Activated naive CD8-positive, alpha-beta T cell (primary cell): Measurements from ENCODE around the gene ADD1.

Source experiments
- H3K27ac Mint-ChIP-seq: one replicate; pipeline ENCODE4 v1.8.0; 2021; ENCODE audit warnings: mixed read lengths
- H3K27me3 Mint-ChIP-seq: one replicate; pipeline ENCODE4 v1.8.0; 2021; ENCODE audit warnings: mixed read lengths
- H3K36me3 Mint-ChIP-seq: one replicate; pipeline ENCODE4 v1.8.0; 2021; ENCODE audit warnings: mixed read lengths
- H3K4me1 Mint-ChIP-seq: one replicate; pipeline ENCODE4 v1.8.0; 2021; ENCODE audit warnings: low read depth, mixed read lengths
- H3K4me3 Mint-ChIP-seq: one replicate; pipeline ENCODE4 v1.8.0; 2021; ENCODE audit warnings: mild to moderate bottlenecking, mixed read lengths
- H3K9me3 Mint-ChIP-seq: one replicate; pipeline ENCODE4 v1.8.0; 2021; ENCODE audit warnings: low read depth, mixed read lengths

Gene ADD1, protein sequence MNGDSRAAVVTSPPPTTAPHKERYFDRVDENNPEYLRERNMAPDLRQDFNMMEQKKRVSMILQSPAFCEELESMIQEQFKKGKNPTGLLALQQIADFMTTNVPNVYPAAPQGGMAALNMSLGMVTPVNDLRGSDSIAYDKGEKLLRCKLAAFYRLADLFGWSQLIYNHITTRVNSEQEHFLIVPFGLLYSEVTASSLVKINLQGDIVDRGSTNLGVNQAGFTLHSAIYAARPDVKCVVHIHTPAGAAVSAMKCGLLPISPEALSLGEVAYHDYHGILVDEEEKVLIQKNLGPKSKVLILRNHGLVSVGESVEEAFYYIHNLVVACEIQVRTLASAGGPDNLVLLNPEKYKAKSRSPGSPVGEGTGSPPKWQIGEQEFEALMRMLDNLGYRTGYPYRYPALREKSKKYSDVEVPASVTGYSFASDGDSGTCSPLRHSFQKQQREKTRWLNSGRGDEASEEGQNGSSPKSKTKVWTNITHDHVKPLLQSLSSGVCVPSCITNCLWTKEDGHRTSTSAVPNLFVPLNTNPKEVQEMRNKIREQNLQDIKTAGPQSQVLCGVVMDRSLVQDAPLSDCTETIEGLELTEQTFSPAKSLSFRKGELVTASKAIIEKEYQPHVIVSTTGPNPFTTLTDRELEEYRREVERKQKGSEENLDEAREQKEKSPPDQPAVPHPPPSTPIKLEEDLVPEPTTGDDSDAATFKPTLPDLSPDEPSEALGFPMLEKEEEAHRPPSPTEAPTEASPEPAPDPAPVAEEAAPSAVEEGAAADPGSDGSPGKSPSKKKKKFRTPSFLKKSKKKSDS

DNA sequence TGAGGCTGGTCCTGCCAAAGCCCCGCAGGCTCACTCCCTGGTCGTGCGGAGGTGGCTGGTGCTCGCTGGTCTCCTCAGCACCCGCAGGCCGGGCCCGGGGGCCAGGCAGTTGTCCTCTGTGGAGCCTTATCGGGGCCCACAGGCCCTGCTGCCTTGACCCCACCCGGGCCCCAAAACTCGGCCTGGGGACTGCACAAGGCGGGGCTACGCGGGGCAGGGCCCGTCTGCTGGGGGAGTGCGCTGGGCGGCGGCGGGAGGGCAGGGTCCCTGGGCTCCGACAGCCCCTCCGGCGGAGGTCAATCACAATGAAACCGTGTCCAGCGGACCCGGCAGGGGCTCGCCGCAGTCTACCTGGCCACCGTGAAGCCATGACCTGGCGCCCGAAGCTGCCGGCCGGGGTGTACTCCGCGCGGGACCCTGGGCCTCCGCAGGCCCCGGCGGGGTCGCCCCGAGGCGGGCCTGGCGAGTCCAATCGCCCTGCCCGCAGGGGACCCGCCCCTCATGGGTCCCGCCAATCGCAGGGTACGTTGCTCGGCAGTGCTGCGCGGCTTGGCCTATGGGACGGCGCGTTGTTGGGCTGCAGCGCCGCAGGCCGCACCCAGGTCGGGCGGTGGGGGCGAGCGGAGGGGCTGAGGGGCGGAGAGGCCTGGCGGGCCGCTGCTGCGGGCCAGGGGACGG, at the start of gene ADD1:
Gene ADD1, plus strand, starts transcription at position 582 of the 678 bp plus-strand sequence. CDS start 32,072 bp downstream, outside the sequence.
- Mint-ChIP-seq H3K4me1 (peaks cover 59% of the 10 kb centered on the region), H3K4me3 (peak within 1 kb of the TSS; percentile 89), H3K27ac (peak within 1 kb of the TSS; percentile 87), H3K36me3 (no peaks in the 10 kb centered on the region), H3K9me3 (no peaks in the 10 kb centered on the region), H3K27me3 (no peaks in the 10 kb centered on the region)

DNA sequence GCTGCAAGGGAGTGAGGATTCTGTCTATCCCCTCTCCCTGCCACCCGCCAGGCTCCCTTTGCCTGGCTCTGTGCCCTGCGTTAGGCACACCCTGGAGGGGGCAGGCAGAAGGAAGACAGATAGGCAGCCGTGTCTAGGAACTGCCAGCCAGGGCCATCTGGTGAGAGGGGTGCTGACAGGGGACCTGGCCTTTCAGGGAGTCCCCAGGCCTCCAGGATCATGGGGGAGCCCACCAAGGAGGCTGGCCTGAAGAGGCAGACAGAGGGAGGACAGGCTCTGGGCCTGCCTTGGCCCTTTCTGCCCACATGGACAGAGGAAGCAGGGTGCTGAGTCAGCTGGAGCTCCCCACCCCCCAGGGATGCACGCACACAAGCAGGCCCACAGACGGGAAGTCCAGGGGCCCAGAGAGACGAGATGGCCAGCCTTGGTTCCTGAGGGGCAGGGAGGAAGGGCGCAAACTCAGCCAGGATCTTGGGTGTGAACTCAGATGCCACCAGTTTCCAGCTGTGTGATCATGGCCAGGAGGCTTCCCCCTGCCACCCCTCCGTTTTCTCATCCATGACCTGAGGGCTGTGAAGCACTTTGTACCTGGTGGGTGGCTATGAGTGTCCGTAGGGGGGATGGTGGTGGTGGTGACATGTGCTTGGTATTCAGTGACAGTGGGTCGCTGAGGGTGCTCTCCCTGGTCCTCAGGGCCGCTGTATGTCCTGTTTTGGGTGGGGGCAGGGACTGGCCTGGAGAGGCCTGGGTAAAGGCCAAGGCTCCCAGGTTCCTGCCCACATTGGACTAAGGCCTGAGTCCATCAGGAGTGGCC, 49.0 kb upstream of the ADD1 start:
- H3K9me3 Mint-ChIP-seq, result no peaks in the 10 kb centered on the region
- H3K4me1 Mint-ChIP-seq, result peaks cover 44% of the 10 kb centered on the region
- H3K27ac Mint-ChIP-seq, result no peak overlapping the region
- no peaks in the 10 kb centered on the region for H3K36me3 Mint-ChIP-seq
- peak overlapping the region; percentile 88 for H3K4me3 Mint-ChIP-seq
- no peaks in the 10 kb centered on the region for H3K27me3 Mint-ChIP-seq

DNA sequence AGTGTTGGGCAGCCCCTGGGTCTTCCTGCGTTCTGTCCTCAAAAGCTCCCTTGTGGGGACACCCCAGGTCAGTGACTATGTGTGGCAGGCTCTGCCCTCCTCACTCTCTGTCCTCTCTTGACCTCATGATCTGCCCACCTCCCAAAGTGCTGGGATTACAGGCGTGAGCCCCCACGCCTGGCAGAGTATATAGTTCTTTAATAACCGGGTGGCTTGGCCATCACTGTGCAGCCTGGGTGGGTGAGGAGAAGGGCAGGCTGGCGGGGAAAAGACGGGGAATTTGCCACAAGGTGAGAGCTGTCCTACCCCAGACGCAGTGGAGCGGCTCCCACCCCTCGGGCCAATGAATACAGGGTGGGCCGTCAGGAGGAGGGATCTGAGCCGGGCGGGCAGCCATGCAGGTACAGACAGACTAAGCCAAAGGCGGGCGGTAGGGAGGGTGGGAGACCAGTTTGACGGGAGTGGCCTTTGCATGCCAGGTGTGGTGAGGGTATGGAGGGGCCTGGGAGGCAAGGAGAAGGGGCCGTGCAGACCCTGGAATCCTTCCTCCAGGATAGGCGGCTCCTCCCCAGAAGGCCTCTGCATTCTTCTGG, 48.2 kb upstream of the ADD1 start:
- no peak overlapping the region for H3K4me3 Mint-ChIP-seq

DNA sequence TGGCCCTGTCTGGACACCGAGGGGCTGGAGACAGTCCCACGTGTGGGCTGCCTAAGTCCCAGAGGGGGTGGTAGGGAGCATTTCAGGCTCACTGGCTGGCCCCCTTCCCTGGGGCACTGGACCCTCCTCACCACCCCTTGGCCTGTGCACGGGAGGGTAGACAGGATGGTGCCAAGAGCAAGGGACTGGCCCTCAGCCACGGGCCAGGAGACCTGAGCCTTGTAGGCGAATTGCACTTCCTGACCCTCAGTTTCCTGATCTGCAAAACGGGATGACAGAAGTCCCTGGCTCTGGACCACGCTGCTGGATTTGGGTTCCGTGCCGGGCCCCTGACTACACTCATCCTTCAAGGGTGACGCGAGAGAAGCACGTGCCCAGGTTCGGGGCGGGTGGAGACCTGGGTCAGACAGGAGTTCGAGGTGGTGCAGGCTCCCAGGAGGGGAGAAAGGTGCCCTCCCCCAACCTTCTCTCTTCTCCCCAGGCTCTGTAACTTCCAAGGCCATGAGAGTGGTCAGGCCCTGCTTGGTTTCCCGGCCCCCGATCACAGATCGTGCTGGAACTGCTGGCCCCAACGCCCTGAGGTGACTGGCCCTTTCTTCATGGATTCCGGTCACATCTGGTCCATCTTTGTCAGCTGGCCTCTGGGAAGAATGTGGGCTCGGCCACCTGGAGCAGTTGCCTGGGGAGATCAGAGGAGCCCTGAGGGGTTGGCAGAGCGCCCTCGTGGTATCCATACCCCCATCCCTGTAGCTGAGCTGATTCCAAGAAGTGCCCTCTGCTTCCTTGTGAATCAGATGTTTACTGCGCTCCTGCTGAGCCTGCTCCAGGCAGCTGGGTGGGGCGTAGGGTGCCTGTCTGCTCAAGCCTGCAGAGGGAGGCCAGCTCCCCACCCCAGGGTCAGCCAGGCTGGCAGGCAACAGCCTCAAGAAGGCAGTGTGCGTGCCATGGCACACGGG, 47.5 kb upstream of the ADD1 start:
- Mint-ChIP-seq H3K4me3 (no peak overlapping the region), H3K36me3 (no peaks in the 10 kb centered on the region), H3K4me1 (peaks cover 50% of the 10 kb centered on the region), H3K27me3 (no peaks in the 10 kb centered on the region), H3K9me3 (no peaks in the 10 kb centered on the region), H3K27ac (no peak overlapping the region)

More for the DNA sequence above, 48.2 kb upstream of the ADD1 start:
- Mint-ChIP-seq H3K27me3 (no peaks in the 10 kb centered on the region), H3K36me3 (no peaks in the 10 kb centered on the region), H3K9me3 (no peaks in the 10 kb centered on the region), H3K27ac (no peak overlapping the region), H3K4me1 (peaks cover 48% of the 10 kb centered on the region)

DNA sequence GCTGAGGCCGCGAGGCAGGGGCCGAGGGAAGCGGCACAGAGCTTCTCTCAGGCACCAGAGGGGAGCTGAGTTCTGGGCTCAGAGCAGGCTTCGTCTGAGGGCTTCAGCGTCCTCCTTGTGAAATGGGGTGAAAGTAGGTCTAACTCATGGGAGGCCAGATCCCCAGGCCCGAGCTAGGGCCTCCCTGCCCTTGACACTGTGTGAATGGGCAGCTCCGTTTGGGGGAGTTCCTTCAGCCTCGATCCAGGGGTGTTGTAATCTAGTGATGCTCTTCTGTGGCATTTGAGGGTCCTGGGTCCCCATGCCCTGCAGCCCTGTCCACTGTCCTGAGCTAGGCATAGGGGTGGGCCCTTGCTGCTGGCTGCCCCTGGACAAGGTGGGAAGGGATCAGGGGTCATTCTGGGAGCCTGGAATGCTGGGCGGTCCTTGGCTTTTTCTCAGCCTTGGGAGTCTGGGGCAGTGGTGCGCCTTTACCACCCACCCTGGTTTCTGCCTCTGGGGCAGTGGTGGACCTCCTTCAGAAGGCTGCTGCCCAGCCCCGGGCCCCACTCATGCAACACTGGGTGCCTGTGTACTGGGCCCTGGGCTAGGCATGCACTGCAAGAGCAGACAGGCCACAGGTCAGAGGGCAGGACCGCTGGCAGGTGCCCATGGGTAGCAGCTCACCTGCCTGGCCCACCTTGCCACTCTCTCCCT, 46.6 kb upstream of the ADD1 start:
- H3K4me3 Mint-ChIP-seq, result no peak overlapping the region
- H3K9me3 Mint-ChIP-seq, result no peaks in the 10 kb centered on the region
- H3K36me3 Mint-ChIP-seq, result no peaks in the 10 kb centered on the region
- H3K27me3 Mint-ChIP-seq, result no peaks in the 10 kb centered on the region
- H3K27ac Mint-ChIP-seq, result no peak overlapping the region
- peaks cover 52% of the 10 kb centered on the region for H3K4me1 Mint-ChIP-seq

DNA sequence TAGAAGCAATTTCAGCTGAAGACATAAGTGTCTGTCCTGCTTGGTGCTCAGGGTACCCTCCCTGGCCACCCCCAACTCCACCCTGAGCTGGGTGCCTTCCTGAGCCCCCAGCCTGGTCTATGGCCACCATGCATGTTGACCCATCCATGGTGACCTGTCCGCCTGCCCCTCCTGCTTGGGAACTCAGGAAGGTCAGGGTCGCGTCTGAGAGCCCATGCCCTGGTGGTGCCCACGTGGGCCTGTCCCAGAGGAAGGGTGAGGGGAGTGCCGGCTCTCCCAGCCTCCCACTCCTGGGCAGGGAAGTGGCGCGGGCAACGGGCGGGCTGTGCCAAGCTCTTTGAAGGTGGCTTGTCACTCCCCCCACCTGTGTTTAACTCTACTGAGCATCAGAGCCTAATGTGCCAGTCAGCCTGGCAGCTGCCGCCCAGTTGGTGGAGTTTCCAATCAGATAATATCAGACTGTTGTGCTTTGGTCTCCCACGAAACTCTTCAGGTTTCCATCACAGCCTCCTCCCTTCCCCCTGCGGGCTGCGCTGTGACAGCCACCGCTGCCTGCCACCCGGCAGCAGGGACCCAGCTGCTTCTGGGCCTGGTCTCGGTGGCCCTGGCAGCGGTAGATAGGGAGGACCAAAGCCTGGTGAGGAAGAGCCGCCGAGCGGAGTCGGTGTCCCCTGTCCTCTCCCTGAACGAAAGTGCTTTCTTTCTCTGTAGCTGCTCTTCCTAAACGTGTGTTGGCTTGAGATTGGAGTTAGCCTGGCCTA, 45.9 kb upstream of the ADD1 start:
- H3K9me3 Mint-ChIP-seq, result no peaks in the 10 kb centered on the region
- no peaks in the 10 kb centered on the region for H3K27me3 Mint-ChIP-seq
- no peaks in the 10 kb centered on the region for H3K36me3 Mint-ChIP-seq
- H3K27ac Mint-ChIP-seq, result peak overlapping the region; percentile 81
- peak overlapping the region; percentile 75 for H3K4me3 Mint-ChIP-seq
- peaks cover 52% of the 10 kb centered on the region for H3K4me1 Mint-ChIP-seq

DNA sequence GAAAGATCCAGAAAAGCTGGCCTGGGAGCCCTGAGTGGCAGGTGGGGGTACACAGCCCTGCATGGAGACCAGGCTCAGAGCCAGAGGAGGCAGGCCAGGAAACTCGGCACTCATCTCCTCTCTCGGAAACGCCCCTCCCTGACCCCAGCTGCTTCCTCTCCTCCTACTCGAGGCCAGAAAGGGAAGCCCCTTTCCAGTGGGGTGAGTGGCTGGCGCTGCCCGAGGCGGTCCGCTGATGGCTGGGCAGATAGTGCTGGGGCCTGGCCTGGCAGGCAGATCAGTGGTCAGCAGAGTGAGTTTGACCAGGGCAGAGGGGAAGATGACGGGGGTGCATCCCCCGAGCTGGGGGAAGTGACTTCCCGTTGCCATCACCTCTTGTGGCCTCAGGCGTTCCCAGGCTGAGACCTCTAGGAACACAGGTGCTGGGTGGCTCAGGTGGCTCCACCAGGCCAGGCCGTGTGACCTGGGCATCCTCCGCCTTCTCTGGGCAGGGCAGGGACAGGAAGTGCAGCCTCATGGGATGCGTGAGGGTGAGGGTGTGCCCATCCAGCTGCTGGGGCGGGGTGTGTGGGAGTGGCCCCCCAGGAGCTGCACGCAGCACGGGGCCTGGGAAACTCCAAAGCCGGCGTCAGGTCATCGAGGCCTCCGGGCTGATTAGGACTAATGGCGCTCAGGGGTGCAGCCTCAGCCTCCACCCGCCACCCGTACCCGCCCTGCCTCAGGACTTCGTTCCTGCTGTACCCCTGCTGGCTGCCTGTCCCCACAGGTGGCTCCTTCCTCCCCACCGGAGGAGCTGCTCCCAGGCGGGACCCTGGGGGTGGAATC, 45.0 kb upstream of the ADD1 start:
- Mint-ChIP-seq H3K4me3 (peak overlapping the region; percentile 75), H3K27me3 (no peaks in the 10 kb centered on the region), H3K4me1 (peaks cover 50% of the 10 kb centered on the region), H3K9me3 (no peaks in the 10 kb centered on the region), H3K36me3 (no peaks in the 10 kb centered on the region), H3K27ac (peak overlapping the region; percentile 81)

DNA sequence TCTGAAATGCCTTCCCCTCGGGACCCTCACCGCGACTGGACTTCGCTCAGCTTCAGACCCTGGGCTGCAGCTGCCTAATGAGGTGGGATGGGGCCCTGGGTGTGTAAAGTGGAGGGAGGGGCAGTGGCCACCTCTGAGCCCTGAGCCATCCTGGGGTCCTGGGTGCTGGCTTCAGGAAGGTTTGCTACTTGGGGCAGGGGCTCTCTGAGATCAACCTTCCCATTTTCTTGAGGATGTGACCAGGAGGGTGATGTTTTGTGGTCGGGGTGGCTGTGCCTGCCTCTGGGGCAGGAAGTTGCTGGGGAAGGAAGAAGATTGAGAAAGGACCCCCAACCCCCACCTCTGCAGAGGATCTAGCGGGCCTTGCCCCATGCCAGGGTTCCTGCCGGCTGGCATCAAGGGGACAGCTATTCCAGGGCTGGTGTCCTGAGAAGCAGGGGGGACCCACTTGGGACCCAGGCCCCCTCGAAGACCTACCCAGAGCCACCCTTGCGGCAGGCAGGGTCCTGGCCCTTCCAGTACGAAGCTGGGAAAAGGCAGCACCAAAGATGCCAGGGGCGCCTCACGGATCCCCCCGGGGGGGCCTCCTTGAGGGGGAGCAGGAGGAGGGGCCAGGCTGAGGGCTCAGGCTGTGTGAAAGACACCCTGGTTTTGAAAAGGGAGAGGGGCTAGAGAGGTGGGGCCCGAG, 44.3 kb upstream of the ADD1 start:
- H3K4me3 Mint-ChIP-seq, result peak overlapping the region; percentile 73
- no peaks in the 10 kb centered on the region for H3K36me3 Mint-ChIP-seq
- H3K4me1 Mint-ChIP-seq, result peaks cover 44% of the 10 kb centered on the region
- no peaks in the 10 kb centered on the region for H3K27me3 Mint-ChIP-seq
- no peaks in the 10 kb centered on the region for H3K9me3 Mint-ChIP-seq
- H3K27ac Mint-ChIP-seq, result peak overlapping the region; percentile 64

DNA sequence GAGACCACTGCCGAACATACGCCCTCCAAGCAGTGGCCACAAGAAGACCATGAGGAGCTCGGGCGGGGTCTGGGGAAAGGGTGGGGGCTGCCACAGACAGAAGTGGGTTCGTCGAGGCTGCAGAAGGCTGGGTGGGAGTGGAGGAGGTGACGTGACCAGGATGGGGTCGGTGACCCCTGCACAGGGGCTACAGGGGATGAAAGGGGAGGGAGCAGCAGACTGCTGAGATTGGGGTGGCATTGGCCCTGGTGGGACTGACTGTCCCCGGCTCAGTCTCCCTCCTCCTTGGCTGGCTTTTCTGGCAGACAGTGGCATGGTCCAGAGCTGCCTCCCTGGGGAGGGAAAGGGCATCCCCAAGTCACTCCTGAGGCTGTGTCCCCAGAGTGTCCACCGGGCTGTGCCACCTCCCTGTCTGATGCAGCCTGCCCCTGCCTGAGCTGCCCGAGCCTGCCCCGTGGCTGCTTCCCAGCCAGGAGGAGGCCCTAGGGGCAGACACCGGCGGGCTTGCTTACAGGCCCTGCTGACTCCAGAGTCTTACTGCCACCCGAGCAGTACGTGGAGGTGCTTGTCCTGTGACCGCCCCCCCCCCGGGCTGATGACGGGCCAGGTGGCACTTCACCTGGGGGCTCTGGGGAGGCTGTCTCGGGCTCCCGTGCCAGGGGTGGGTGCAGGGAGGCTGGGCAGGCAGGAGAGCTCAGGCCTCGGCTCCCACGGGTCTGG, 43.5 kb upstream of the ADD1 start:
- Mint-ChIP-seq H3K4me3 (peak overlapping the region; percentile 70), H3K36me3 (no peaks in the 10 kb centered on the region), H3K27me3 (no peaks in the 10 kb centered on the region), H3K27ac (peak overlapping the region; percentile 54), H3K4me1 (peaks cover 36% of the 10 kb centered on the region), H3K9me3 (no peaks in the 10 kb centered on the region)

DNA sequence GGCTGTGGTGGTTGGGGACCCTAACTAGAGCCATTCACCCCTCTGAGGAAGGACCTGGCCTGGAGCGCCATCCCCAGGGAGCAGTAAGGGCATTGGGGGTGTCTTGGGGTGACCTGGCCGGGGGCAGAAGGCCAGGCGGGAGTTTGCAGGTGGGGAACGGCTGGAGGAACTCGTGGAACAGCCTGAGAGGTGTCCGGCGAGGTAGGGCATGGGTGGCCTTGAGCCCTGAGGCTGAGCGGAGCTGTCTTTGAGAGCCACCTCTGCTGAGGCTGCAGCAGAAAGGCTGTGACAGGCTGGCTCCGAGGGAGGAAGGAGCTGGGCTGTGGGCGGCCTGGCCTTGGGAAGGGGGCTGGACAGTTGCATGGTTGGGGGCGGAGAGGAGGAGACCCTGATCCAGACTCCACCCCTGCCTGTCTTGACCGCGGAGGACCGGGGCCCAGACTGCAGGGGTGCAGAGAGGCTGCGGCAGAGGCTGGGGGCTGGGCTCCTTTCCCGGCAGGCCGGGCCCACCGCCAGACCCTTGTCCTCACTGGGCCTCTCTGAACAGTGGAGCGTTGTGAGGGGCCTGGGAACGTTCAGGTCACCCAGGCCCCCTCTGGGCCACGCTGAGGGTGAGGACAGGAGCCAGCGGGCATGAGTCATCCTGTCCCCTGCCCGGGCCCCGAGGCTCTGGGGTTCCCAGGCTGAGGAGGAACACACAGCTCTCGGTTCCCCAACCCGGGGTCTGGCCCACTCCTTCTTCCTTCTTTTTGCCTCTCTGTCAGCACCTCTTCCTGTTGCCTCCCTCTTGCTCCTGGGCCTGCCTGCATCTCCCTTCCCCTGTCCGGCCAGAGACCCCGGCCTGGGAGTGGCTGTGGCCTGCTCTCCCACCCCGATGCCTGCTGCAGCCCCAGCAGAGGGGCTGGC, 42.7 kb upstream of the ADD1 start:
- Mint-ChIP-seq H3K36me3 (no peaks in the 10 kb centered on the region), H3K27me3 (no peaks in the 10 kb centered on the region), H3K4me3 (peak overlapping the region; percentile 38), H3K9me3 (no peaks in the 10 kb centered on the region), H3K4me1 (peaks cover 32% of the 10 kb centered on the region), H3K27ac (peak overlapping the region; percentile 28)
